GM23338 (cell line): ENCODE measurements around the gene RAP1A. TPM values are rescaled to one million over a fixed set of nuclear protein-coding genes. Genes with fewer than 3 reads are reported as not detected.

ENCODE experiments used
- ATAC-seq: fragments of 200-7000 bp; cut with Tn5 transposase; 3 replicates; pipeline ENCODE4 v1.9.1; 2020
- DNase-seq: peaks from one replicate; pipeline ENCODE4 v3.0.0-alpha.2; 2015; ENCODE audit warnings: low spot score
- H2AFZ ChIP-seq: fragments of 200-600 bp; sonication (generic); 2 replicates; pipeline ENCODE4 v1.8.0; 2016; ENCODE audit warnings: antibody characterized with exemption, mild to moderate bottlenecking, moderate library complexity
- H3F3A ChIP-seq: fragments of 200-600 bp; sonication (generic); replicated peaks from 2 replicates; pipeline ENCODE4 v1.8.0; 2017; ENCODE audit warnings: antibody characterized with exemption, mixed run types, low read depth
- H3K27ac ChIP-seq: fragments of 200-600 bp; sonication (generic); 2 replicates; pipeline ENCODE4 v1.6.1; 2016; ENCODE audit warnings: low read depth
- H3K27me3 ChIP-seq: fragments of 200-600 bp; sonication (generic); 2 replicates; pipeline ENCODE4 v1.8.0; 2016; ENCODE audit warnings: mild to moderate bottlenecking, mixed run types, moderate library complexity; ENCODE audit not compliant: insufficient read depth
- H3K36me3 ChIP-seq: fragments of 200-600 bp; sonication (generic); 2 replicates; pipeline ENCODE4 v1.8.0; 2016; ENCODE audit warnings: mild to moderate bottlenecking; ENCODE audit not compliant: insufficient read depth
- H3K4me1 ChIP-seq: fragments of 200-600 bp; sonication (generic); 2 replicates; pipeline ENCODE4 v1.8.0; 2016; ENCODE audit warnings: mild to moderate bottlenecking, moderate library complexity; ENCODE audit not compliant: insufficient read depth
- H3K4me2 ChIP-seq: fragments of 200-600 bp; sonication (generic); 2 replicates; pipeline ENCODE4 v1.7.1; 2017; ENCODE audit warnings: mixed run types
- H3K4me3 ChIP-seq: fragments of 200-600 bp; sonication (generic); 2 replicates; pipeline ENCODE4 v1.6.1; 2016; ENCODE audit warnings: mixed run types
- H3K79me2 ChIP-seq: fragments of 200-600 bp; sonication (generic); replicated peaks from 2 replicates; pipeline ENCODE4 v1.8.0; 2017; ENCODE audit warnings: mild to moderate bottlenecking; ENCODE audit not compliant: insufficient read depth
- H3K9me2 ChIP-seq: fragments of 200-600 bp; sonication (generic); 2 replicates; pipeline ENCODE4 v1.8.0; 2017; ENCODE audit not compliant: insufficient read depth
- H4K20me1 ChIP-seq: fragments of 200-600 bp; sonication (generic); replicated peaks from 2 replicates; pipeline ENCODE4 v1.8.0; 2017; ENCODE audit warnings: mild to moderate bottlenecking; ENCODE audit not compliant: insufficient read depth
- H3K27ac Mint-ChIP-seq: 2 replicates; pipeline ENCODE4 v1.8.0; 2020; ENCODE audit warnings: inconsistent platforms, mild to moderate bottlenecking, moderate library complexity, mixed read lengths
- H3K27me3 Mint-ChIP-seq: 3 replicates; pipeline ENCODE4 v1.8.0; 2022; ENCODE audit warnings: low read depth, mild to moderate bottlenecking, moderate library complexity, mixed read lengths, inconsistent platforms; ENCODE audit not compliant: insufficient read depth, poor library complexity
- H3K36me3 Mint-ChIP-seq: 3 replicates; pipeline ENCODE4 v1.8.0; 2021; ENCODE audit warnings: low read depth, mild to moderate bottlenecking, inconsistent platforms, moderate library complexity, mixed read lengths
- H3K4me1 Mint-ChIP-seq: 3 replicates; pipeline ENCODE4 v1.8.0; 2020; ENCODE audit warnings: mild to moderate bottlenecking, inconsistent platforms, mixed read lengths
- H3K4me3 Mint-ChIP-seq: 3 replicates; pipeline ENCODE4 v1.8.0; 2021; ENCODE audit warnings: moderate library complexity, mild to moderate bottlenecking, inconsistent platforms, mixed read lengths
- H3K9me3 Mint-ChIP-seq: 3 replicates; pipeline ENCODE4 v1.8.0; 2020; ENCODE audit warnings: moderate library complexity, mild to moderate bottlenecking, inconsistent platforms, mixed read lengths
- CREB1 ChIP-seq: fragments of 250-450 bp; sonication (Bioruptor Pico); IDR thresholded peaks from 2 replicates; pipeline ENCODE4 v1.5.0; 2020; ENCODE audit warnings: low read depth, mild to moderate bottlenecking, moderate library complexity
- CTCF ChIP-seq, 2 experiments: fragments of 200-600 bp in 1 of 2; sonication (generic) in 1 of 2; conservative IDR thresholded peaks; 2 replicates each; pipeline versions ENCODE4 v1.5.1 to v1.6.1; 2016 to 2017; ENCODE audit warnings: antibody characterized with exemption in 2 of 2, low read depth in 2 of 2, mild to moderate bottlenecking in 2 of 2, moderate library complexity in 1 of 2
- ETS1 ChIP-seq: IDR thresholded peaks from 2 replicates; pipeline ENCODE4 v1.6.1; 2016; ENCODE audit warnings: antibody characterized with exemption
- EZH2 ChIP-seq: fragments of 200-600 bp; sonication (generic); IDR thresholded peaks from one replicate; pipeline ENCODE4 v1.8.0; 2017; ENCODE audit warnings: antibody characterized with exemption, mild to moderate bottlenecking, low read depth; ENCODE audit not compliant: unreplicated experiment
- EZH2phosphoT487 ChIP-seq: fragments of 200-600 bp; sonication (generic); IDR thresholded peaks from one replicate; pipeline ENCODE4 v1.8.1; 2018; ENCODE audit warnings: antibody characterized with exemption; ENCODE audit not compliant: unreplicated experiment
- JUNB ChIP-seq: IDR thresholded peaks from one replicate; pipeline ENCODE4 v1.6.1; 2016; ENCODE audit warnings: antibody characterized with exemption; ENCODE audit not compliant: unreplicated experiment
- NANOG ChIP-seq: IDR thresholded peaks from 2 replicates; pipeline ENCODE4 v1.6.1; 2016; ENCODE audit warnings: antibody characterized with exemption, borderline replicate concordance
- POLR2AphosphoS5 ChIP-seq: IDR thresholded peaks from 2 replicates; pipeline ENCODE4 v1.6.1; 2016; ENCODE audit warnings: antibody characterized with exemption, low read depth
- REST ChIP-seq: IDR thresholded peaks from one replicate; pipeline ENCODE4 v1.6.1; 2018; ENCODE audit warnings: antibody characterized with exemption; ENCODE audit not compliant: unreplicated experiment
- STAT1 ChIP-seq: IDR thresholded peaks from one replicate; pipeline ENCODE4 v1.6.1; 2016; ENCODE audit warnings: antibody characterized with exemption; ENCODE audit not compliant: unreplicated experiment
- ZNF114 ChIP-seq: fragments of 250-450 bp; sonication (Bioruptor Pico); IDR thresholded peaks from 2 replicates; pipeline ENCODE4 v1.5.0; 2020; ENCODE audit warnings: mild to moderate bottlenecking, moderate library complexity
- ZNF331 ChIP-seq: fragments of 250-450 bp; sonication (Bioruptor Pico); IDR thresholded peaks from 2 replicates; pipeline ENCODE4 v1.5.0; 2020; ENCODE audit warnings: low read depth, mild to moderate bottlenecking, moderate library complexity
- ZNF462 ChIP-seq: fragments of 250-450 bp; sonication (Bioruptor Pico); IDR thresholded peaks from 2 replicates; pipeline ENCODE4 v1.5.0; 2020; ENCODE audit warnings: mild to moderate bottlenecking, moderate library complexity
- polyA plus RNA-seq: library from polyadenylated mRNA; unstranded; fragments of >200 nt; fragmentation: Nextera tagmentation; extraction: Ambion mirVana; gene quantifications from 2 replicates; pipeline ENCODE4 v1.2.1, GENCODE V29; 2016
- total RNA-seq: library from RNA; depleted of rRNA; stranded (reverse); fragments of >200 nt; shearing (Covaris generic); gene quantifications from 2 replicates; pipeline ENCODE4 v1.2.3, GENCODE V29; 2014

RAP1A gene
- total and polyA plus RNA-seq, 2 experiments from 2014 or later, result 16.2 to 23.0 TPM

- no peak overlapping the region for H3K27ac ChIP-seq
- DNase-seq, result no peak
- H3K79me2 ChIP-seq, result peaks cover 48% of the 10 kb centered on the region
- H3K4me1 Mint-ChIP-seq, result peaks cover 18% of the 10 kb centered on the region
- H3K27me3 ChIP-seq, result no peaks in the 10 kb centered on the region
- no peaks in the 10 kb centered on the region; the same call in 2 of the 3 replicates for H3K9me3 Mint-ChIP-seq
- H3K4me2 ChIP-seq, result peak overlapping the region; percentile 95; the same call in 1 of the 2 replicates
- H3K36me3 ChIP-seq, result no peaks in the 10 kb centered on the region
- no peak for ATAC-seq
- no peak overlapping the region for H2AFZ ChIP-seq
- peaks cover 7% of the 10 kb centered on the region; the same call in 1 of the 3 replicates for H3K36me3 Mint-ChIP-seq
- no peak for TF ChIP-seq ZNF331
- no peak for TF ChIP-seq ZNF114 (CRISPR knock-in tag)
- TF ChIP-seq ETS1, result no peak
- no peak for TF ChIP-seq ZNF462 (CRISPR knock-in tag)
- TF ChIP-seq REST, result no peak
- TF ChIP-seq EZH2phosphoT487, result no peak
- TF ChIP-seq JUNB, result no peak
- TF ChIP-seq EZH2, result no peak
- no peak for TF ChIP-seq NANOG
- TF ChIP-seq CREB1 (CRISPR knock-in tag), result no peak
- no peak for TF ChIP-seq POLR2AphosphoS5
- TF ChIP-seq CTCF (conservative IDR thresholded peaks at IDR 0.05; ENCODE audit: low read depth in 2 of 2), result no peak
- no peak for TF ChIP-seq STAT1
- peaks cover 9% of the 10 kb centered on the region for H3K27me3 Mint-ChIP-seq
- peaks cover 22% of the 10 kb centered on the region for H3F3A ChIP-seq
- H3K27ac Mint-ChIP-seq, result no peak overlapping the region
- peaks cover 18% of the 10 kb centered on the region for H4K20me1 ChIP-seq
- H3K4me1 ChIP-seq, result peaks cover 45% of the 10 kb centered on the region
- no peaks in the 10 kb centered on the region for H3K9me2 ChIP-seq
- no peak overlapping the region for H3K4me3 Mint-ChIP-seq
- no peak overlapping the region for H3K4me3 ChIP-seq
Measured at GRCh38 chr1:111734856-111735255, 115.3 kb downstream of the RAP1A start.
